HepG2 (cell line): ENCODE data around the gene TOGARAM1.

Experiments
- TF ChIP-seq, protein P1 (sequence below): sonication (generic); formaldehyde crosslinking; IDR thresholded peaks from 2 replicates; pipeline ENCODE4 v1.4.0; 2020; ENCODE audit warnings: missing genetic modification reagents
- TF ChIP-seq, protein P2 (sequence below): sonication (generic); formaldehyde crosslinking; IDR thresholded peaks from 2 replicates; pipeline ENCODE4 v1.4.0; 2020; ENCODE audit warnings: missing genetic modification reagents
- TF ChIP-seq, protein P3 (sequence below): sonication (generic); formaldehyde crosslinking; IDR thresholded peaks from 2 replicates; pipeline ENCODE4 v1.5.0; 2020; ENCODE audit warnings: mild to moderate bottlenecking, missing genetic modification reagents, moderate library complexity

DNA sequence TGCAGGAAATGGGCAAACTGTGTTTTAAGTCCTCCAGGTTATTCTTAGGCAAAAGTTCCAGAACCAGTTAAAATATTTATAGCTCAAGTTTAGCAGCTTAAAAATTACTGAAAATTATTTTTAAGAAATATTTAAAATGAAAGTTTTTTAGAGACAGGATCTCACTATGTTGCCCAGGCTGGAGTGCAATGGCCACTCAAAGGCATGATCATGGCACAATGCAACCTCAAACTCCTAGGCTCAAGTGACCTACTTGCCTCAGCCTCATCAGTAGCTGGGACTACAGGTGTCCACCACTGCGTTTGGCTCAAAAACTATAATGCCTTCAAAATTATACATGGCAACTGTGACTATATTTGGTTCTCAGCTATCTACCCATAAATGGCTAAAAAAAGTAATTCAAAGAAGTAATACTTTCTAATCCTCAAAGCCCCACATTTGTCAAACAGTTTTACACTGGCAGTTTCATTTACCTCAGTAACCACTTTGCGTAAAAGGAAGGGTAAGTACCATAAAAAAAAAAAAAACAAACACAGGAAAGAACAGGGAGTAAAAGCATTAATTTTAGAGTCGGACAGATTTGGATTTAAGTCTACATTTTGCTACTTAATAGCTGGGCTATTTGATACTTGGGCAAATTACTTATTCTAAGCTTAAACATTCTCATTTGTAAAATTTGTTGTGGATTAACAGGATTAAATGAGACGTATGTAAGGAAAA lies 9.4 kb upstream of the TOGARAM1 start:
- TF ChIP-seq, protein P1, sequence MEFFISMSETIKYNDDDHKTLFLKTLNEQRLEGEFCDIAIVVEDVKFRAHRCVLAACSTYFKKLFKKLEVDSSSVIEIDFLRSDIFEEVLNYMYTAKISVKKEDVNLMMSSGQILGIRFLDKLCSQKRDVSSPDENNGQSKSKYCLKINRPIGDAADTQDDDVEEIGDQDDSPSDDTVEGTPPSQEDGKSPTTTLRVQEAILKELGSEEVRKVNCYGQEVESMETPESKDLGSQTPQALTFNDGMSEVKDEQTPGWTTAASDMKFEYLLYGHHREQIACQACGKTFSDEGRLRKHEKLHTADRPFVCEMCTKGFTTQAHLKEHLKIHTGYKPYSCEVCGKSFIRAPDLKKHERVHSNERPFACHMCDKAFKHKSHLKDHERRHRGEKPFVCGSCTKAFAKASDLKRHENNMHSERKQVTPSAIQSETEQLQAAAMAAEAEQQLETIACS (CRISPR knock-in tag), result no peak
- TF ChIP-seq, protein P2, sequence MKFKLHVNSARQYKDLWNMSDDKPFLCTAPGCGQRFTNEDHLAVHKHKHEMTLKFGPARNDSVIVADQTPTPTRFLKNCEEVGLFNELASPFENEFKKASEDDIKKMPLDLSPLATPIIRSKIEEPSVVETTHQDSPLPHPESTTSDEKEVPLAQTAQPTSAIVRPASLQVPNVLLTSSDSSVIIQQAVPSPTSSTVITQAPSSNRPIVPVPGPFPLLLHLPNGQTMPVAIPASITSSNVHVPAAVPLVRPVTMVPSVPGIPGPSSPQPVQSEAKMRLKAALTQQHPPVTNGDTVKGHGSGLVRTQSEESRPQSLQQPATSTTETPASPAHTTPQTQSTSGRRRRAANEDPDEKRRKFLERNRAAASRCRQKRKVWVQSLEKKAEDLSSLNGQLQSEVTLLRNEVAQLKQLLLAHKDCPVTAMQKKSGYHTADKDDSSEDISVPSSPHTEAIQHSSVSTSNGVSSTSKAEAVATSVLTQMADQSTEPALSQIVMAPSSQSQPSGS (CRISPR knock-in tag), result no peak
- TF ChIP-seq, protein P3, sequence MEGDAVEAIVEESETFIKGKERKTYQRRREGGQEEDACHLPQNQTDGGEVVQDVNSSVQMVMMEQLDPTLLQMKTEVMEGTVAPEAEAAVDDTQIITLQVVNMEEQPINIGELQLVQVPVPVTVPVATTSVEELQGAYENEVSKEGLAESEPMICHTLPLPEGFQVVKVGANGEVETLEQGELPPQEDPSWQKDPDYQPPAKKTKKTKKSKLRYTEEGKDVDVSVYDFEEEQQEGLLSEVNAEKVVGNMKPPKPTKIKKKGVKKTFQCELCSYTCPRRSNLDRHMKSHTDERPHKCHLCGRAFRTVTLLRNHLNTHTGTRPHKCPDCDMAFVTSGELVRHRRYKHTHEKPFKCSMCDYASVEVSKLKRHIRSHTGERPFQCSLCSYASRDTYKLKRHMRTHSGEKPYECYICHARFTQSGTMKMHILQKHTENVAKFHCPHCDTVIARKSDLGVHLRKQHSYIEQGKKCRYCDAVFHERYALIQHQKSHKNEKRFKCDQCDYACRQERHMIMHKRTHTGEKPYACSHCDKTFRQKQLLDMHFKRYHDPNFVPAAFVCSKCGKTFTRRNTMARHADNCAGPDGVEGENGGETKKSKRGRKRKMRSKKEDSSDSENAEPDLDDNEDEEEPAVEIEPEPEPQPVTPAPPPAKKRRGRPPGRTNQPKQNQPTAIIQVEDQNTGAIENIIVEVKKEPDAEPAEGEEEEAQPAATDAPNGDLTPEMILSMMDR, result no peak
